ENCODE results near the gene SBK2.
A peak's percentile ranks its signal among the peaks of the same experiment; 100 is the strongest.
"Not testable (repeated sequence)": the region's sequence is repeated elsewhere in the genome, so short reads cannot be mapped to it uniquely, and the experiment has no call there.

The SBK2 gene

GRCh38 chr19:55535173-55535964 lies 1.6 kb downstream of the SBK2 start:
- no peak for DNase-seq

- DNase-seq = not testable (repeated sequence)
Measured at GRCh38 chr19:55534280-55534679, 2.7 kb downstream of the SBK2 start.

GRCh38 chr19:55530996-55531395 lies 5.9 kb downstream of the SBK2 start:
- DNase-seq = no peak

DNA sequence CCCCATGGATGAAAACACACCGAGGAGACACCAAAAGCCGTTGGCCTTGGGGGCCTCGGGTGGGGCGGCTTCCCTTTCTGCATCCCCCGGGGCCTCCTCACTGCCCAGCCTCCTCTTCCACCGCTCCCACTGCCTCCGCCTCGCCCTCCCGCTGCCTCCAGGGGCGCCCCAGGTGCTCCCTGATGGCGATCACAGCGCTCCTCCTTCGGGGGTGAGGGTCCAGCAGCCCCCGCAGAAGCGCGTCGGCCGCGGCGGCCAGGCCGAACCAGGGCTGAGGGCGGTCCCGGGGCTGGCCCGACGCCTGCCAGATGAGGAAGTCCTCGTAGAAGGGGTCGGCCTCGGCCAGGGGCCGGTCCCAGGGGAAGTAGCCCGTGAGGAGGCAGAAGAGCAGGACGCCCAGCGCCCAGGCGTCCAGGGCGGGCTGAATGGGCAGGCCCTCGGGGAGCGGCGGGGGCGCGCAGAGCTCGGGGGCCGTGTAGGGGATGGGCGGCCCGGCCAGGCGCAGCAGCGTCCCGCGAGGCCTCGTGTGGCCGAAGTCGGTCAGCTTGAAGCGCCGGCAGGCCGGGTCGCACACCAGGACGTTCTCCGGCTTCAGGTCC lies 7.2 kb downstream of the SBK2 start:
- DNase-seq = no peak

- no peak for DNase-seq
Measured at GRCh38 chr19:55528030-55528803, 8.7 kb downstream of the SBK2 start.

- DNase-seq = no peak
Measured at GRCh38 chr19:55527197-55528029, 9.5 kb downstream of the SBK2 start.

GRCh38 chr19:55526216-55527196 lies 10.4 kb downstream of the SBK2 start:
- no peak for DNase-seq

DNA sequence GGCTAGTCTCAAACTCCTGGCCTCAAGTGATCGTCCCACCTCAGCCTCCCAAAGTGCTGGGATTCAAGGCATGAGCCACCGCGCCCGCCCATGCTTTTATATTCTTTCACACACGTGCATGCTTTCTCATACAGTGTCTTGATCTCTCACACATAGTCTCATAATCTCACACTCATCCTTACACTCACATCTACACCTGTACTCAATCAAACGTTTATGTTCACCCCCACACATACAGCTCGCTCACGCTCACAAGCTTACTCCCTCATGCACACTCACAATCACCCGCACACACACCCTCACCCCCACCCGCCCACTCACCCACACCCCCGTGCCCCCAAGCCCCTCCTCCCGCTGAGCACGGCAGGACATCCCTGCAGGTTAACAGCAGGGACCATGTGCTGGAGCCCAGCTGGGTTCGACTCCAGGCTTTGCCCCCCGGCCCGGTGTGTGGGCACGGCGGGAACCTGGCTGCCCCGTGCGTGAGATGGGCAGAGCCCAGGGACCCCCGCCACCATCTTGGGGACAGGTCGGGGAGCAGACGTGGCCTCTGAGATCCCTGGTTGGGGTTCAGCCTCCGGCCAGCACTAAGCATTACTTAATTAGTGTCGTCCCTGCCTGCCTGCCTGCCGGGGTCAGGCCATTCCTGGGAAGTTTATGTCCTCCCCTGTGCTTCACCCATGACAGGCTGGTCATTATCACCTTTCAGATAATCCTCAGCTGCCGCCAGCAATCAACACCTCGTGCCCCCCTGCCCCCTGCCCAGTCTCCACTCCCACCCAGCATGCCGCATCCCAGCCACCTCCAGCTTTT lies 11.4 kb downstream of the SBK2 start:
- no peak for DNase-seq

DNA sequence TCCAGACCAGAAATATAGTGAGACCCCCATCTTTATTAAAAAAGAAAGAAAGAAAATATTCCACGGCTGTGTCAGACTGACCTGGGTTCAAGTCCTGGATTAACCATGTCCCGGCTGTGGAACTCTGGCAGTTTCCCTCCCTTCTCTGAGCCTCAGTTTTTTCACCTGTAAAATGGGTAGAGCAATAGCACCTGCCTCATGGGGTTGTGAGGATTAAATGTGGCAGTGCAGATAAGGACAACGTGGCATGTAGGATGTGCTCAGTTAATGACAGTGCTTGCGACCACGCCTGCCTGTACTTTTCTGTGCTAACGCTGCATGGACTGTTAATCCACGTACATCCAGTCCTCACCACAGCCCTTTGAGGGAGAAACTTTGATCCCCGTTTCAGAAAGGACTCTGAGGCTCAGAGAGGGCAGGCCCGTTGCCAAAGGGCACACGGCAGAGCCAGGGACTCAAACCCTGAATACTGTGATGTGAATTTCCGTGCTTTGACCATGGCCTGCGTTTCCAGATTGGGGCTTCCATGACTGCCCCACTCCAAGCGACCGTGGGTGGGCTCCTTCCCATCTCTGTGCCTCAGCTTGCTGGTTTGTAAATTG lies 16.1 kb downstream of the SBK2 start:
- no peak for DNase-seq

DNA sequence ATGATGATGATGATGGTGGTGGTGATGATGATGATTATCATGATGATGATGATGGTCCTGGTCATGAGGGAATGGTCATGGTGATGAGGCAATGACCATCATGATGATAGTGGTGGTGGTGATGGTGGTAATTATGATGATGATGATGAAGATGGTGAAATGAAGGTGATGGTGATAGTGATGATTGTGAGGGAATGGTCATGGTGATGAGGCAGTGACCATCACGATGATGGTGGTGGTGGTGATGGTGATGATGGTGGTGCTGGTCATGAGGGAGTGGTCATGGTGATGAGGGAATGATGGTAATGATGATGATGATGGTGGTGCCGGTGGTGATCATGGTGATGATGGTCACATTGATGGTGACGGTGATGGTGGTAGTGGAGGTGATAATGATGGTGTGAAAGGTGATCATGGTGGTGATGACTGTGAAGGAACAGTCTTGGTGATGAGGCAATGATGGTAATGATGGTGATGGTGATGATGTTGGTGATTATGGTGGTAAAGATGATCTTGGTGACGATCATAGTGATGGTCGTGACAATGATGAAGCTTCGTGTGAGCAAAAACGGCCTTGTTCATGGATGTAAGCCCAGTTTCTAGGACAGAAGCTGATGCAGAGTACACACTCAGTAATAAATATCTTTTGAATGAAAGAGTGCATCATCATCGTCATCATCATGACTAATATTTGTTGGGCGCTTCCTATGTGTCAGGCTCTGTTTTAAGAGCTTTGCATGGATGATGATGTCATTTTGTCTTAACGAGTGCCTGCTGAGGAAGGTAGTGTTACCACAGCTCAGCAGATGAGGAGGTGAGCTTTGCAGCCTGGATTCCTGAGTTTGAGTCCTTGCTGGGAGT lies 17.3 kb downstream of the SBK2 start:
- DNase-seq = no peak

GRCh38 chr19:55516878-55517620 lies 19.9 kb downstream of the SBK2 start:
- DNase-seq = peak; percentile 40 to 77

GRCh38 chr19:55508120-55508519 lies 28.8 kb downstream of the SBK2 start:
- no peak for DNase-seq

DNA sequence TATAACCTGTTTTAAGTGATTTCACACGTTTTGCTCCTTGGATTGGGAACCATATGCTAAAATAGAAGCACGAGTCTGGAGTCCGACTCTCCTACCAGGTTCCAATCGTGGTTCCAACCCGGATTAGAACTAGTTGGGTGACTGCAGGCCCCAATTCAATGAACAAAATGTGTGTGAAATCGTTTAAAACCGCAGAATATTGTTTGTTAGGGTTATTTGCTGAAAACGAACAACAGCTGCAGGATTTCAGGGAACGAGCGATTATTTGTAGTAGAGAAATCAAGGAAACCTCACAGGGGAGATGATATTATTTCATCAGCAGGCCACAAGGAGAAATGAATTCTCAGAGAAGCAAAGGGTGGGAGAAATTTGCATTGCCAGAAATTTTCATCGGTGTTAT lies 32.0 kb downstream of the SBK2 start:
- no peak for DNase-seq

DNA sequence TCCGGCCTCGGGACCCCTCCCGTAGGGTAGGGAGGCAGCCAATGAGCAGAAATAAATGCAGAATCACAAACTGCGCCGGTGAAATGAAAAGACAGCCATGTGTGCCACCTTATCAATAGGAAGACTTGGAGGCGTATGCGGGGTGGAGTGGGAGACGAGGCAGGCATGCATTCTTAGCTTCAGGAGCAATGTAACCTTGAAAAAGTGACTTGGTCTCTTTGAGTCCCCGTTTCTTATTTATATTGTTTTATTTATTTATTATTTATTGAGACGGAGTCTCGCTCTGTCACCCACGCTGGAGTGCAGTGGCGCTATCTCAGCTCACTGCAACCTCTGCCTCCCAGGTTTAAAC lies 32.7 kb downstream of the SBK2 start:
- no peak for DNase-seq

- peak; percentile 49 to 75 for DNase-seq
Measured at GRCh38 chr19:55503502-55504251, 33.3 kb downstream of the SBK2 start.

DNA sequence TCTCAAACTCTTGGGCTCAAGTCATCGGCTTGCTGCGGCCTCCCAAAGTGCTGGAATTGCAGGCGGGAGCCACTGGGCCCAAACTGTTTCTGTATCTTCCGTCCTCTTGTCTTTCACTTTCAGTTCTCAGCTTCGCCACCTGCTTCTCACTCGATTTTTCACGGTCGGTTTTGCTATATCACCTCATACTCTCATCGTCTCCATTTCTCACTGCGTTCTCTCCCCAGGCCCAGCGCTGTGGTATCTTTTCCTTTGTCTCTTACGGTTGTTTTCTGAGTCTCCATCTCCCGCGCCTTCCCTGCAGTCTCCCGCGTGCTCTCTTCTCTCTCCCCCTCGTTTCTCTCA lies 33.8 kb downstream of the SBK2 start:
- DNase-seq = no peak

GRCh38 chr19:55502197-55502952 lies 34.6 kb downstream of the SBK2 start:
- DNase-seq = no peak
